ENCODE results near the gene FKBP11. TPM values are rescaled to one million over a fixed set of nuclear protein-coding genes. Genes with fewer than 3 reads are reported as not detected.

The FKBP11 gene
- total RNA-seq, 4 donors from 2014 or later = 12.1 to 35.9 (median 20.9) TPM

Small RNA genes within 50 kb of the gene (small RNA-seq; reads per million reads assigned to genes)
- gene AC073610.1 = 0 reads per million in 4 donors
- gene RNU6-600P = 0 reads per million in 4 donors

Other genes starting within 250 kb of the FKBP11 start
- 10 to 100 TPM; 12.7 to 80.8 (median 39.7) TPM for gene KANSL2, start 243.3 kb downstream of the FKBP11 start, total RNA-seq
- 10 to 100 TPM in 3 of 4 donors, 1 to 10 TPM in 1; 10.0 to 29.4 (median 23.6) TPM for gene CCNT1, start 208.8 kb downstream of the FKBP11 start, total RNA-seq
- gene ADCY6, start 136.4 kb downstream of the FKBP11 start, total RNA-seq = 100 to 1,000 TPM; 112 to 170 (median 115) TPM
- gene CACNB3, start 107.0 kb downstream of the FKBP11 start, total RNA-seq = 10 to 100 TPM; 20.6 to 53.5 (median 47.1) TPM
- 100 to 1,000 TPM in 1 of 4 donors, 10 to 100 TPM in 3; 82.9 to 143 (median 83.9) TPM for gene DDX23, start 73.3 kb downstream of the FKBP11 start, total RNA-seq
- 10 to 100 TPM in 1 of 4 donors, 1 to 10 TPM in 2, not detected in 1; 1.1 to 19.1 (median 3.3) TPM for gene RND1, start 59.6 kb downstream of the FKBP11 start, total RNA-seq
- 100 to 1,000 TPM in 2 of 4 donors, 10 to 100 TPM in 2; 30.8 to 117 (median 99.8) TPM for gene ARF3, start 32.0 kb upstream of the FKBP11 start, total RNA-seq
- gene WNT10B, start 46.2 kb upstream of the FKBP11 start, total RNA-seq = 1 to 10 TPM in 1 of 4 donors, under 1 TPM in 1, not detected in 2; 0.41 to 1.4 TPM
- gene WNT1, start 52.8 kb upstream of the FKBP11 start, total RNA-seq = not detected
- under 1 TPM in 2 of 4 donors, not detected in 2; 0.27 to 0.32 TPM for gene DDN, start 73.9 kb upstream of the FKBP11 start, total RNA-seq
- 10 to 100 TPM; 21.7 to 44.0 (median 42.3) TPM for gene PRKAG1, start 93.3 kb upstream of the FKBP11 start, total RNA-seq
- gene KMT2D, start 135.3 kb upstream of the FKBP11 start, total RNA-seq = 100 to 1,000 TPM in 1 of 4 donors, 10 to 100 TPM in 3; 50.0 to 351 (median 78.0) TPM
- gene RHEBL1, start 144.5 kb upstream of the FKBP11 start, total RNA-seq = not detected
- gene DHH, start 169.3 kb upstream of the FKBP11 start, total RNA-seq = under 1 TPM in 2 of 4 donors, not detected in 2; 0.27 to 0.32 TPM
- 100 to 1,000 TPM in 1 of 4 donors, 10 to 100 TPM in 3; 72.6 to 125 (median 82.1) TPM for gene LMBR1L, start 185.4 kb upstream of the FKBP11 start, total RNA-seq
- gene TUBA1B, start 205.9 kb upstream of the FKBP11 start, total RNA-seq = 100 to 1,000 TPM; 219 to 390 (median 319) TPM

Data from transverse colon (tissue), 4 donors.